ENCODE results near the gene MRPS7. TPM values are rescaled to one million over a fixed set of nuclear protein-coding genes. Genes with fewer than 3 reads are reported as not detected.

Gene MRPS7
- total RNA-seq, 1 experiment from 2014 or later = 73.9 TPM

GRCh38 chr17:75308732-75309629, 47.3 kb downstream of the MRPS7 start:
- Mint-ChIP-seq H3K9me3 (ENCODE audit: unreplicated experiment) (no peaks in the 10 kb centered on the region), H3K27me3 (ENCODE audit: insufficient read depth, unreplicated experiment) (no peaks in the 10 kb centered on the region), H3K4me1 (ENCODE audit: insufficient read depth, unreplicated experiment) (peaks cover 9% of the 10 kb centered on the region), H3K36me3 (ENCODE audit: insufficient read depth, unreplicated experiment) (peaks cover 6% of the 10 kb centered on the region), H3K27ac (ENCODE audit: low read depth, unreplicated experiment) (no peak overlapping the region), H3K4me3 (ENCODE audit: unreplicated experiment) (no peak overlapping the region)
- no peak for DNase-seq (ENCODE audit: unreplicated experiment)
- ChIA-PET POLR2A (interaction anchor here (0.5 to 1.7 kb wide), 5 partner anchors 11 to 46 kb away, joined by 3 to 4 read pairs (median 3); partner anchors contain the start of gene SLC25A19), CTCF (interaction anchor here (0.9 kb wide), 1 partner anchor 14 kb away, joined by 7 read pairs; no protein-coding TSS in a partner anchor)
- intact Hi-C loops (cut with micrococcal nuclease) = no loop called here
- no TSS peak for BruUV-seq (replicated peaks)
- TF ChIP-seq CTCF (IDR thresholded peaks at IDR 0.05; ENCODE audit: unreplicated experiment) = no peak

- POLR2A ChIA-PET = interaction anchor here (0.6 to 0.7 kb wide), 2 partner anchors 91 to 251 kb away, joined by 3 to 4 read pairs; partner anchors contain the start of gene GRB2
- Mint-ChIP-seq H3K4me1 (ENCODE audit: insufficient read depth, unreplicated experiment) (peaks cover 8% of the 10 kb centered on the region), H3K27me3 (ENCODE audit: insufficient read depth, unreplicated experiment) (no peaks in the 10 kb centered on the region), H3K9me3 (ENCODE audit: unreplicated experiment) (no peaks in the 10 kb centered on the region), H3K36me3 (ENCODE audit: insufficient read depth, unreplicated experiment) (peaks cover 18% of the 10 kb centered on the region), H3K4me3 (ENCODE audit: unreplicated experiment) (no peak overlapping the region), H3K27ac (ENCODE audit: low read depth, unreplicated experiment) (peak overlapping the region; percentile 59)
- intact Hi-C loops (cut with micrococcal nuclease) = no loop called here
- BruUV-seq (replicated peaks) = no TSS peak
- CTCF ChIA-PET = interaction anchor here (1.0 kb wide), 1 partner anchor 96 kb away, joined by 5 read pairs; no protein-coding TSS in a partner anchor
- peak; percentile 23 for DNase-seq (ENCODE audit: unreplicated experiment)
- no peak for TF ChIP-seq CTCF (IDR thresholded peaks at IDR 0.05; ENCODE audit: unreplicated experiment)
Observed at GRCh38 chr17:75313941-75314551, 52.4 kb downstream of the MRPS7 start.

GRCh38 chr17:75315541-75316243, 54.0 kb downstream of the MRPS7 start:
- intact Hi-C loops (cut with micrococcal nuclease) = no loop called here
- ChIA-PET CTCF (interaction anchor here (1.0 kb wide), 1 partner anchor 96 kb away, joined by 3 read pairs; no protein-coding TSS in a partner anchor), POLR2A (interaction anchor here (1.5 to 2.4 kb wide), 2 partner anchors 26 to 45 kb away, joined by 3 to 11 read pairs; partner anchors contain the start of gene SLC25A19)
- Mint-ChIP-seq H3K27me3 (ENCODE audit: insufficient read depth, unreplicated experiment) (no peaks in the 10 kb centered on the region), H3K4me1 (ENCODE audit: insufficient read depth, unreplicated experiment) (no peaks in the 10 kb centered on the region), H3K9me3 (ENCODE audit: unreplicated experiment) (no peaks in the 10 kb centered on the region), H3K36me3 (ENCODE audit: insufficient read depth, unreplicated experiment) (peaks cover 35% of the 10 kb centered on the region), H3K4me3 (ENCODE audit: unreplicated experiment) (no peak overlapping the region), H3K27ac (ENCODE audit: low read depth, unreplicated experiment) (no peak overlapping the region)
- DNase-seq (ENCODE audit: unreplicated experiment) = peak; percentile 12
- BruUV-seq (replicated peaks) = no TSS peak
- TF ChIP-seq CTCF (IDR thresholded peaks at IDR 0.05; ENCODE audit: unreplicated experiment) = no peak

Other genes with a start within 250 kb of the MRPS7 start
- gene MRPL58, start 249.2 kb upstream of the MRPS7 start, total RNA-seq (2022) = 56.5 and 71.2 TPM in 2 replicates
- gene ATP5PD, start 214.9 kb upstream of the MRPS7 start, total RNA-seq (2022) = 362 and 455 TPM in 2 replicates
- gene KCTD2, start 214.7 kb upstream of the MRPS7 start, total RNA-seq (2022) = 11.9 and 12.8 TPM in 2 replicates
- 26.0 and 33.1 TPM in 2 replicates for gene SLC16A5, start 173.9 kb upstream of the MRPS7 start, total RNA-seq (2022)
- 9.3 and 13.3 TPM in 2 replicates for gene ARMC7, start 151.9 kb upstream of the MRPS7 start, total RNA-seq (2022)
- gene NT5C, start 130.1 kb upstream of the MRPS7 start, total RNA-seq (2022) = 105 and 113 TPM in 2 replicates
- 342 and 360 TPM in 2 replicates for gene JPT1, start 107.4 kb upstream of the MRPS7 start, total RNA-seq (2022)
- gene SUMO2, start 78.9 kb upstream of the MRPS7 start, total RNA-seq (2022) = 186 and 194 TPM in 2 replicates
- gene NUP85, start 56.2 kb upstream of the MRPS7 start, total RNA-seq (2022) = 42.3 and 49.2 TPM in 2 replicates
- gene GGA3, start 273 bp upstream of the MRPS7 start, total RNA-seq (2022) = 32.7 and 39.5 TPM in 2 replicates
- gene MIF4GD, start 9.4 kb downstream of the MRPS7 start, total RNA-seq (2022) = 23.3 and 29.6 TPM in 2 replicates
- gene SLC25A19, start 27.6 kb downstream of the MRPS7 start, total RNA-seq (2022) = 14.8 and 22.6 TPM in 2 replicates
- gene GRB2, start 143.8 kb downstream of the MRPS7 start, total RNA-seq (2022) = 67.1 and 74.6 TPM in 2 replicates
- 42.8 and 46.5 TPM in 2 replicates for gene TMEM94, start 194.8 kb downstream of the MRPS7 start, total RNA-seq (2022)

Measured in MCF 10A (cell line).